WTC11 (cell line): ENCODE data around the gene CHST3. TPM values are rescaled to one million over a fixed set of nuclear protein-coding genes. Genes with fewer than 3 reads are reported as not detected.

ENCODE experiments used
- ATAC-seq: fragments of 200-7000 bp; cut with Tn5 transposase; 2 replicates; pipeline ENCODE4 v1.10.0; 2021; ENCODE audit warnings: mild to moderate bottlenecking, moderate library complexity
- CTCF ChIA-PET: fragments of 300-600 bp; sonication (Branson Sonifier 250); formaldehyde crosslinking; loops from one replicate; lab custom pipeline; 2021; ENCODE audit warnings: antibody characterized with exemption; lab: Charles Lee
- POLR2A ChIA-PET: fragments of 350-600 bp; sonication (Branson Sonifier 250); formaldehyde crosslinking; loops from one replicate; lab custom pipeline; 2021; ENCODE audit warnings: antibody characterized with exemption; lab: Charles Lee
- DNase-seq: peaks from one replicate; pipeline ENCODE4 v3.0.0; 2021; ENCODE audit warnings: low spot score
- H3K27ac Mint-ChIP-seq: 2 replicates; pipeline ENCODE4 v1.8.0; 2021; ENCODE audit warnings: mixed read lengths
- H3K27me3 Mint-ChIP-seq: 2 replicates; pipeline ENCODE4 v1.8.0; 2021; ENCODE audit warnings: low read depth, mild to moderate bottlenecking, moderate library complexity, mixed read lengths
- H3K36me3 Mint-ChIP-seq: 2 replicates; pipeline ENCODE4 v1.8.0; 2021; ENCODE audit warnings: mixed read lengths
- H3K4me1 Mint-ChIP-seq: 2 replicates; pipeline ENCODE4 v1.8.0; 2022; ENCODE audit warnings: mixed read lengths
- H3K4me3 Mint-ChIP-seq: 2 replicates; pipeline ENCODE4 v1.8.0; 2021; ENCODE audit warnings: mild to moderate bottlenecking, moderate library complexity, mixed read lengths
- H3K9me3 Mint-ChIP-seq: 2 replicates; pipeline ENCODE4 v1.8.0; 2021; ENCODE audit warnings: mixed read lengths
- ARID4B ChIP-seq: sonication (generic); formaldehyde crosslinking; IDR thresholded peaks from 2 replicates; pipeline ENCODE4 v1.8.0; 2023; ENCODE audit warnings: missing genetic modification reagents, mild to moderate bottlenecking, borderline replicate concordance
- ATF2 ChIP-seq: sonication (generic); formaldehyde crosslinking; IDR thresholded peaks from 2 replicates; pipeline ENCODE4 v1.8.1; 2022; ENCODE audit warnings: low read depth, missing genetic modification reagents, borderline replicate concordance
- CBFB ChIP-seq: sonication (generic); formaldehyde crosslinking; IDR thresholded peaks from 2 replicates; pipeline ENCODE4 v1.8.1; 2022; ENCODE audit warnings: mild to moderate bottlenecking, low read depth, missing genetic modification reagents
- E2F5 ChIP-seq: sonication (generic); formaldehyde crosslinking; IDR thresholded peaks from 2 replicates; pipeline ENCODE4 v1.8.1; 2022; ENCODE audit warnings: mild to moderate bottlenecking, moderate library complexity, missing genetic modification reagents
- EMX1 ChIP-seq: fragments of 250-450 bp; sonication (Bioruptor Pico); IDR thresholded peaks from 2 replicates; pipeline ENCODE4 v1.8.0; 2021; ENCODE audit warnings: mild to moderate bottlenecking
- ERG ChIP-seq: fragments of 250-450 bp; sonication (Bioruptor Pico); IDR thresholded peaks from 2 replicates; pipeline ENCODE4 v1.8.0; 2021; ENCODE audit warnings: mild to moderate bottlenecking
- FOXP4 ChIP-seq: sonication (generic); formaldehyde crosslinking; IDR thresholded peaks from 2 replicates; pipeline ENCODE4 v1.8.0; 2022; ENCODE audit warnings: mild to moderate bottlenecking, missing genetic modification reagents
- IRF2 ChIP-seq: sonication (generic); formaldehyde crosslinking; IDR thresholded peaks from 2 replicates; pipeline ENCODE4 v1.8.0; 2022; ENCODE audit warnings: low read depth, missing genetic modification reagents, borderline replicate concordance
- MXD4 ChIP-seq: fragments of 250-450 bp; sonication (Bioruptor Pico); IDR thresholded peaks from 2 replicates; pipeline ENCODE4 v1.8.0; 2021; ENCODE audit warnings: mild to moderate bottlenecking, moderate library complexity, borderline replicate concordance
- PREB ChIP-seq: sonication (generic); formaldehyde crosslinking; IDR thresholded peaks from 2 replicates; pipeline ENCODE4 v1.8.1; 2022; ENCODE audit warnings: mild to moderate bottlenecking, missing genetic modification reagents, moderate library complexity, borderline replicate concordance
- TCF7 ChIP-seq: sonication (generic); formaldehyde crosslinking; IDR thresholded peaks from 2 replicates; pipeline ENCODE4 v1.8.0; 2022; ENCODE audit warnings: mild to moderate bottlenecking, low read depth, missing genetic modification reagents, moderate library complexity
- TEAD4 ChIP-seq: sonication (generic); formaldehyde crosslinking; IDR thresholded peaks from 2 replicates; pipeline ENCODE4 v1.8.0; 2022; ENCODE audit warnings: mild to moderate bottlenecking, missing genetic modification reagents
- ZMAT4 ChIP-seq: fragments of 250-450 bp; sonication (Bioruptor Pico); IDR thresholded peaks from 2 replicates; pipeline ENCODE4 v1.9.0; 2021; ENCODE audit warnings: mild to moderate bottlenecking
- ZNF138 ChIP-seq: sonication (generic); formaldehyde crosslinking; conservative IDR thresholded peaks from 2 replicates; pipeline ENCODE4 v1.8.1; 2022; ENCODE audit warnings: mild to moderate bottlenecking, moderate library complexity, missing genetic modification reagents
- ZNF219 ChIP-seq: sonication (generic); formaldehyde crosslinking; IDR thresholded peaks from 2 replicates; pipeline ENCODE4 v1.8.0; 2023; ENCODE audit warnings: missing genetic modification reagents, mild to moderate bottlenecking, borderline replicate concordance
- ZNF263 ChIP-seq: sonication (generic); formaldehyde crosslinking; IDR thresholded peaks from 2 replicates; pipeline ENCODE4 v1.8.1; 2022; ENCODE audit warnings: low read depth, mild to moderate bottlenecking, moderate library complexity, missing genetic modification reagents
- ZNF423 ChIP-seq: fragments of 250-450 bp; sonication (Bioruptor Pico); IDR thresholded peaks from 2 replicates; pipeline ENCODE4 v2.1.2; 2022; ENCODE audit warnings: mild to moderate bottlenecking, moderate library complexity
- total RNA-seq: library from RNA; stranded (reverse); gene quantifications from 3 replicates; pipeline ENCODE4 v1.2.3, GENCODE V29; 2021

CHST3 gene
- total RNA-seq, 1 experiment from 2014 or later: 7.0 TPM

- DNase-seq (no peak), ATAC-seq (no peak)
- TF ChIP-seq MXD4 (CRISPR knock-in tag) (no peak), PREB (CRISPR knock-in tag) (no peak), TEAD4 (CRISPR knock-in tag) (no peak), ZNF219 (CRISPR knock-in tag) (no peak), ZNF423 (CRISPR knock-in tag) (no peak), FOXP4 (CRISPR knock-in tag) (no peak), CBFB (CRISPR knock-in tag) (no peak), IRF2 (CRISPR knock-in tag) (no peak), EMX1 (no peak), TCF7 (CRISPR knock-in tag) (no peak), ZMAT4 (CRISPR knock-in tag) (no peak), ZNF263 (CRISPR knock-in tag) (no peak), ZNF138 (CRISPR knock-in tag) (no peak), ARID4B (CRISPR knock-in tag) (no peak), E2F5 (no peak), ERG (no peak), ATF2 (CRISPR knock-in tag) (no peak)
- POLR2A ChIA-PET: no interaction called here
- no peak overlapping the region for H3K27ac Mint-ChIP-seq
- no peaks in the 10 kb centered on the region for H3K36me3 Mint-ChIP-seq
- CTCF ChIA-PET: interaction anchor here (1.2 to 3.6 kb wide), 8 partner anchors 12 to 160 kb away, joined by 3 to 18 read pairs (median 8); no protein-coding TSS in a partner anchor
- no peak overlapping the region for H3K4me3 Mint-ChIP-seq
- peaks cover 4% of the 10 kb centered on the region; the same call in 1 of the 2 replicates for H3K27me3 Mint-ChIP-seq
- no peaks in the 10 kb centered on the region for H3K9me3 Mint-ChIP-seq
- H3K4me1 Mint-ChIP-seq: peaks cover 24% of the 10 kb centered on the region
These were observed 7.1 kb downstream of the CHST3 start for GRCh38 chr10:71971311-71971731.
